HCT116 (cell line): ENCODE measurements around the gene DOCK1. TPM values are rescaled to one million over a fixed set of nuclear protein-coding genes. Genes with fewer than 3 reads are reported as not detected.
"Not testable (repeated sequence)": the region's sequence is repeated elsewhere in the genome, so short reads cannot be mapped to it uniquely, and the experiment has no call there.

Source experiments
- ATAC-seq: fragments of 200-7000 bp; cut with Tn5 transposase; 2 replicates; pipeline ENCODE4 v1.9.1; 2020; ENCODE audit warnings: mild to moderate bottlenecking, moderate library complexity
- BruUV-seq: library from RNA; stranded (reverse); fragments of 400-500 nt; replicated peaks from 2 replicates; lab custom pipeline; 2021; lab: Mats Ljungman, UMichigan
- CTCF ChIA-PET: fragments of 300-600 bp; sonication (Branson Sonifier 250); formaldehyde crosslinking; loops from one replicate; lab custom pipeline; 2021; ENCODE audit warnings: antibody characterized with exemption; lab: Charles Lee
- POLR2A ChIA-PET: fragments of 300-600, 350-600 bp; sonication (Branson Sonifier 250); formaldehyde crosslinking; loops from one replicate; lab custom pipeline; 2021; ENCODE audit warnings: antibody characterized with exemption; lab: Charles Lee
- RAD21 ChIA-PET, 2 experiments: fragments of 300-600 bp; sonication (Branson Sonifier 250); formaldehyde crosslinking; loops; one replicate each; lab custom pipeline; 2023; ENCODE audit warnings: low total read pairs in 2 of 2; ENCODE audit not compliant: uncharacterized antibody in 2 of 2, unreplicated experiment in 2 of 2, low non-redundant PET in 1 of 2; lab: Charles Lee
- DNase-seq: peaks from one replicate; pipeline ENCODE4 v3.0.0-alpha.2; 2010; ENCODE audit warnings: low read depth, low spot score
- H2AFZ ChIP-seq: fragments of 200-600 bp; shearing (Covaris generic), sonication (generic); 2 replicates; pipeline ENCODE4 v1.6.1; 2017; ENCODE audit warnings: low read depth, mixed run types, mixed read lengths, antibody characterized with exemption, low read length; ENCODE audit not compliant: poor library complexity, severe bottlenecking
- H3K27ac ChIP-seq: 2 replicates; pipeline ENCODE4 v1.5.1; 2012; ENCODE audit warnings: low read depth, low read length
- H3K27me3 ChIP-seq: fragments of 200-600 bp; sonication (generic); 2 replicates; pipeline ENCODE4 v1.6.1; 2016; ENCODE audit warnings: mixed run types, low read length, mixed read lengths; ENCODE audit not compliant: insufficient read depth
- H3K36me3 ChIP-seq, 2 experiments: fragments of 200-500 bp in 1 of 2; fragments of 200-600 bp in 1 of 2; sonication (Bioruptor generic) in 1 of 2; sonication (generic) in 1 of 2; 2 replicates each; pipeline versions ENCODE4 v1.5.1 to v1.6.1; 2014 to 2016; ENCODE audit warnings: low read length in 2 of 2, inconsistent platforms in 1 of 2, mixed read lengths in 1 of 2, mixed run types in 1 of 2; ENCODE audit not compliant: insufficient read depth in 2 of 2, control insufficient read depth in 1 of 2
- H3K4me1 ChIP-seq, 2 experiments: fragments of 200-600 bp in 1 of 2; sonication (generic) in 1 of 2; 2 replicates each; pipeline versions ENCODE4 v1.5.1 to v1.6.1; 2012 to 2017; ENCODE audit warnings: low read length in 2 of 2, inconsistent platforms in 1 of 2, mild to moderate bottlenecking in 1 of 2, mixed read lengths in 1 of 2, mixed run types in 1 of 2, moderate library complexity in 1 of 2; ENCODE audit not compliant: insufficient read depth in 2 of 2, control insufficient read depth in 1 of 2
- H3K4me2 ChIP-seq: fragments of 200-600 bp; sonication (generic); 2 replicates; pipeline ENCODE4 v1.6.1; 2017; ENCODE audit warnings: mixed run types, low read length, mixed read lengths
- H3K4me3 ChIP-seq, 2 experiments: fragments of 200-600 bp in 1 of 2; sonication (generic) in 1 of 2; replicated peaks in 1 of 2; 2 replicates each; pipeline ENCODE4 v1.5.1; 2011 to 2016; ENCODE audit warnings: low read length in 2 of 2, control low read depth in 1 of 2, low read depth in 1 of 2, mild to moderate bottlenecking in 1 of 2, mixed read lengths in 1 of 2, mixed run types in 1 of 2
- H3K79me2 ChIP-seq: fragments of 200-600 bp; sonication (generic); 2 replicates; pipeline ENCODE4 v1.6.1; 2017; ENCODE audit warnings: mild to moderate bottlenecking, mixed run types, low read length, moderate library complexity, mixed read lengths; ENCODE audit not compliant: insufficient read depth
- H3K9ac ChIP-seq: fragments of 200-600 bp; sonication (generic); 2 replicates; pipeline ENCODE4 v1.6.1; 2016; ENCODE audit warnings: low read length, mixed read lengths
- H3K9me2 ChIP-seq: fragments of 200-600 bp; sonication (generic), shearing (Covaris generic); 2 replicates; pipeline ENCODE4 v1.6.1; 2017; ENCODE audit warnings: mixed run types, mild to moderate bottlenecking, moderate library complexity; ENCODE audit not compliant: insufficient read depth
- H3K9me3 ChIP-seq, 2 experiments: fragments of 200-500 bp in 1 of 2; fragments of 200-600 bp in 1 of 2; sonication (Bioruptor generic) in 1 of 2; sonication (generic) in 1 of 2; 2 replicates each; pipeline ENCODE4 v1.6.1; 2014 to 2017; ENCODE audit warnings: low read length in 2 of 2, mixed read lengths in 2 of 2, inconsistent platforms in 1 of 2, low read depth in 1 of 2, mild to moderate bottlenecking in 1 of 2, mixed run types in 1 of 2, moderate library complexity in 1 of 2; ENCODE audit not compliant: control insufficient read depth in 1 of 2, insufficient read depth in 1 of 2
- H4K20me1 ChIP-seq: fragments of 200-600 bp; sonication (generic), shearing (Covaris generic); 2 replicates; pipeline ENCODE4 v1.6.1; 2017; ENCODE audit warnings: mixed run types, mild to moderate bottlenecking, moderate library complexity; ENCODE audit not compliant: insufficient read depth
- POLR2A ChIP-seq: IDR thresholded peaks from 2 replicates; pipeline ENCODE4 v1.7.0; 2011; ENCODE audit warnings: borderline replicate concordance; ENCODE audit not compliant: insufficient read depth, insufficient read length; ENCODE audit errors: extremely low read depth
- POLR2AphosphoS5 ChIP-seq: IDR thresholded peaks from 2 replicates; pipeline ENCODE4 v1.6.1; 2011; ENCODE audit warnings: mild to moderate bottlenecking, low read depth, low read length, moderate library complexity
- RAD21 ChIP-seq: IDR thresholded peaks from 2 replicates; pipeline ENCODE4 v1.6.1; 2012; ENCODE audit warnings: low read depth, mild to moderate bottlenecking
- TCF7L2 ChIP-seq: IDR thresholded peaks from 2 replicates; pipeline ENCODE4 v1.7.0; 2011; ENCODE audit warnings: borderline replicate concordance, inconsistent platforms; ENCODE audit not compliant: insufficient read depth, insufficient read length; ENCODE audit errors: extremely low read depth
- YY1 ChIP-seq: IDR thresholded peaks from 2 replicates; pipeline ENCODE4 v1.6.1; 2011; ENCODE audit warnings: low read length, low read depth, moderate library complexity, mild to moderate bottlenecking; ENCODE audit not compliant: insufficient replicate concordance; ENCODE audit errors: extremely low read depth
- intact Hi-C: fragments of 100-400 bp; cut with micrococcal nuclease; formaldehyde crosslinking; loops from 2 replicates; pipeline ENCODE4 v1.10.0; 2022
- total RNA-seq: library from RNA; stranded (reverse); gene quantifications from one replicate; pipeline ENCODE4 v1.2.1, GENCODE V29; 2021; ENCODE audit not compliant: unreplicated experiment
- TF ChIP-seq, protein P1 (sequence below): IDR thresholded peaks from 2 replicates; pipeline ENCODE4 v1.6.1; 2012; ENCODE audit warnings: low read depth
- TF ChIP-seq, protein P2 (sequence below): IDR thresholded peaks from 2 replicates; pipeline ENCODE4 v1.6.1; 2012
- TF ChIP-seq, protein P3 (sequence below), 3 experiments: fragments of 200-600 bp in 1 of 3; sonication (generic) in 1 of 3; IDR thresholded peaks in 2 of 3; conservative IDR thresholded peaks in 1 of 3; 2 replicates each; pipeline ENCODE4 v1.5.1; 2012 to 2017; ENCODE audit warnings: low read depth in 2 of 3, low read length in 2 of 3, antibody characterized with exemption in 1 of 3, borderline replicate concordance in 1 of 3, control low read depth in 1 of 3, mild to moderate bottlenecking in 1 of 3, mixed read lengths in 1 of 3, mixed run types in 1 of 3, moderate library complexity in 1 of 3; ENCODE audit not compliant: insufficient read depth in 1 of 3

Gene DOCK1
- total RNA-seq, 1 experiment from 2014 or later, result 46.5 TPM

DNA sequence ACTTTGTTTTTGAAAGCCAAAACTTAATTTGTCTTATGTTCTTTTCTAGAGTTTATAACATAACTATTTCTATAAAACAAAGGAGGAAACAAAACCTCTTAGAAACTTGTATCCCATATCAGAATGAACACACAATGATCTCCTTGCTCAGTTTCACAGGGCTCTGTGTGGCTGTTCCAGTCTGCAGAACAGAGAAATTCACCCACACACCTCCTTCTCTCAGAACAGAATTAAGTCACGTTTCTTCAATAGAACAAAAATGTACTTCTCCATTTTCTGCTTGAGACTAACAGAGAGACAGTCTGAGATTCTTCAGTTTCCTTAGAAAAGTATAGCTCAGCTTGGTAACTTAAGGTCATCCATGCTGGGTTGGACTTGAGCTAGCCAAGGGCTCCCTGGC, 15.8 kb upstream of the DOCK1 start (continued):
- TF ChIP-seq, protein P1, sequence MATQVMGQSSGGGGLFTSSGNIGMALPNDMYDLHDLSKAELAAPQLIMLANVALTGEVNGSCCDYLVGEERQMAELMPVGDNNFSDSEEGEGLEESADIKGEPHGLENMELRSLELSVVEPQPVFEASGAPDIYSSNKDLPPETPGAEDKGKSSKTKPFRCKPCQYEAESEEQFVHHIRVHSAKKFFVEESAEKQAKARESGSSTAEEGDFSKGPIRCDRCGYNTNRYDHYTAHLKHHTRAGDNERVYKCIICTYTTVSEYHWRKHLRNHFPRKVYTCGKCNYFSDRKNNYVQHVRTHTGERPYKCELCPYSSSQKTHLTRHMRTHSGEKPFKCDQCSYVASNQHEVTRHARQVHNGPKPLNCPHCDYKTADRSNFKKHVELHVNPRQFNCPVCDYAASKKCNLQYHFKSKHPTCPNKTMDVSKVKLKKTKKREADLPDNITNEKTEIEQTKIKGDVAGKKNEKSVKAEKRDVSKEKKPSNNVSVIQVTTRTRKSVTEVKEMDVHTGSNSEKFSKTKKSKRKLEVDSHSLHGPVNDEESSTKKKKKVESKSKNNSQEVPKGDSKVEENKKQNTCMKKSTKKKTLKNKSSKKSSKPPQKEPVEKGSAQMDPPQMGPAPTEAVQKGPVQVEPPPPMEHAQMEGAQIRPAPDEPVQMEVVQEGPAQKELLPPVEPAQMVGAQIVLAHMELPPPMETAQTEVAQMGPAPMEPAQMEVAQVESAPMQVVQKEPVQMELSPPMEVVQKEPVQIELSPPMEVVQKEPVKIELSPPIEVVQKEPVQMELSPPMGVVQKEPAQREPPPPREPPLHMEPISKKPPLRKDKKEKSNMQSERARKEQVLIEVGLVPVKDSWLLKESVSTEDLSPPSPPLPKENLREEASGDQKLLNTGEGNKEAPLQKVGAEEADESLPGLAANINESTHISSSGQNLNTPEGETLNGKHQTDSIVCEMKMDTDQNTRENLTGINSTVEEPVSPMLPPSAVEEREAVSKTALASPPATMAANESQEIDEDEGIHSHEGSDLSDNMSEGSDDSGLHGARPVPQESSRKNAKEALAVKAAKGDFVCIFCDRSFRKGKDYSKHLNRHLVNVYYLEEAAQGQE, result no peak
- no peak for TF ChIP-seq POLR2A
- TF ChIP-seq, protein P2, sequence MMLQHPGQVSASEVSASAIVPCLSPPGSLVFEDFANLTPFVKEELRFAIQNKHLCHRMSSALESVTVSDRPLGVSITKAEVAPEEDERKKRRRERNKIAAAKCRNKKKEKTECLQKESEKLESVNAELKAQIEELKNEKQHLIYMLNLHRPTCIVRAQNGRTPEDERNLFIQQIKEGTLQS, result no peak
- TF ChIP-seq POLR2AphosphoS5, result no peak
- TF ChIP-seq TCF7L2, result no peak
- TF ChIP-seq RAD21, result no peak
- TF ChIP-seq YY1, result no peak
- TF ChIP-seq, protein P3, sequence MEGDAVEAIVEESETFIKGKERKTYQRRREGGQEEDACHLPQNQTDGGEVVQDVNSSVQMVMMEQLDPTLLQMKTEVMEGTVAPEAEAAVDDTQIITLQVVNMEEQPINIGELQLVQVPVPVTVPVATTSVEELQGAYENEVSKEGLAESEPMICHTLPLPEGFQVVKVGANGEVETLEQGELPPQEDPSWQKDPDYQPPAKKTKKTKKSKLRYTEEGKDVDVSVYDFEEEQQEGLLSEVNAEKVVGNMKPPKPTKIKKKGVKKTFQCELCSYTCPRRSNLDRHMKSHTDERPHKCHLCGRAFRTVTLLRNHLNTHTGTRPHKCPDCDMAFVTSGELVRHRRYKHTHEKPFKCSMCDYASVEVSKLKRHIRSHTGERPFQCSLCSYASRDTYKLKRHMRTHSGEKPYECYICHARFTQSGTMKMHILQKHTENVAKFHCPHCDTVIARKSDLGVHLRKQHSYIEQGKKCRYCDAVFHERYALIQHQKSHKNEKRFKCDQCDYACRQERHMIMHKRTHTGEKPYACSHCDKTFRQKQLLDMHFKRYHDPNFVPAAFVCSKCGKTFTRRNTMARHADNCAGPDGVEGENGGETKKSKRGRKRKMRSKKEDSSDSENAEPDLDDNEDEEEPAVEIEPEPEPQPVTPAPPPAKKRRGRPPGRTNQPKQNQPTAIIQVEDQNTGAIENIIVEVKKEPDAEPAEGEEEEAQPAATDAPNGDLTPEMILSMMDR (IDR thresholded peaks at IDR 0.05 in 2 of 3, conservative IDR thresholded peaks at IDR 0.05 in 1 of 3; ENCODE audit: borderline replicate concordance in 1 of 3, insufficient read depth in 1 of 3, low read depth in 2 of 3, low read length in 2 of 3), result no peak

DNA sequence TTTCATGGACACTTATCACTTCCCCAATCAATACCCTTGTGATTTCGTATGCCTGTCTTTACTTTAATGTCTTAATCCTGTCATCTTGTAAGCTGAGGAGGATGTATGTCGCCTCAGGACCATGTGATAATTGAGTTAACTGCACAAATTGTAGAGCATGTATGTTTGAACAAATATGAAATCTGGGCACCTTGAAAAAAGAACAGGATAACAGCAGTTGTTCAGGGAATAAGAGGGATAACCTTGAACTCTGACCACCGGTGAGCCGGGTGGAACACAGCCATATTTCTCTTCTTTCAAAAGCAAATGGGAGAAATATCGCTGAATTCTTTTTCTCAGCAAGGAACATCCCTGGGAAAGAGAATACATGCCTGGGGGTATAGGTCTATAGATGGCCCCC, 14.4 kb upstream of the DOCK1 start:
- intact Hi-C loops, DNase-seq, H3K4me1 ChIP-seq, BruUV-seq, RAD21 ChIA-PET, H3K27me3 ChIP-seq, H3K9me3 ChIP-seq, H4K20me1 ChIP-seq, H3K27ac ChIP-seq, POLR2A ChIA-PET, ATAC-seq, H3K9me2 ChIP-seq, H3K9ac ChIP-seq, H3K4me2 ChIP-seq, CTCF ChIA-PET, H3K4me3 ChIP-seq, H3K36me3 ChIP-seq, H2AFZ ChIP-seq, H3K79me2 ChIP-seq: not testable (repeated sequence)
